GM21367 (cell line): Measurements from ENCODE around the gene CLCN3.
"Not testable (repeated sequence)": the region's sequence is repeated elsewhere in the genome, so short reads cannot be mapped to it uniquely, and the experiment has no call there.

Source experiments
- ATAC-seq: cut with Tn5 transposase; IDR thresholded peaks from one replicate; pipeline ENCODE4 v1.9.1; 2021; ENCODE audit not compliant: unreplicated experiment

CLCN3 gene

GRCh38 chr4:169617306-169617705 lies 3.1 kb upstream of the CLCN3 start:
- ATAC-seq = no peak

GRCh38 chr4:169618286-169618685 lies 2.1 kb upstream of the CLCN3 start:
- no peak for ATAC-seq

GRCh38 chr4:169618986-169619385 lies 1.4 kb upstream of the CLCN3 start:
- ATAC-seq = no peak

DNA sequence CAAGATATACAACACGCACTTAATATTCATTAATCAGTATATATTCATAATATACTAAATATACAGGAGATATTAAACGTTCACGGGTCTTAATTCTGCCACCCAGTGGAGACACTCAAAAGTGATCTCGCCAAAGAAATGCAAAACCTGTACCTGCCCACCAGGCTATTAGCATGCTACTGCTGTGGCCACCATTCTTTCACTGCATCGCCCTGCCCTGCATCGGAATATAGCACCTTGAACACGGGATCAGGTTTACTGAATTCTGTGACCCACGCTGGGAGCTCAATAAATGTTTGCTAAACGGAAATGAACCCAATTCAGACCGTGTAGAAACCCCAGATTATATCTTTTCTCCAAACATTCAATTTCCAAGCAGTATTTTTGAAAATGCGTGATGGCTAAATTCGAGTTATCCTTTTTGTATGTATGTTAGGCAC lies 840 bp upstream of the CLCN3 start:
- ATAC-seq = peak; percentile 40

DNA sequence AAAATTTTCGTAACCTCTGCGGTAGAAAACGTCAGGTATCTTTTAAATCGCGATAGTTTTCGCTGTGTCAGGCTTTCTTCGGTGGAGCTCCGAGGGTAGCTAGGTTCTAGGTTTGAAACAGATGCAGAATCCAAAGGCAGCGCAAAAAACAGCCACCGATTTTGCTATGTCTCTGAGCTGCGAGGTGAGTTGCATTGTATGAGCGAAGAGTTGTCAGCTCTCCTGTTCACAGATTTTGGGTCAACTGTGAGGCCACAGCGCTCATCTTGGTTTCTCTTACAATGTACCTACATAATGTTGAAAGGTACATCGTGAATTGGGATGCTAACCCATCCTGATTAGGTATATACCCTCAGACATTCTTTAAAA lies 486 bp downstream of the CLCN3 start:
- ATAC-seq = no peak

- ATAC-seq = peak; percentile 12
Observed at GRCh38 chr4:169621731-169622492, 1.5 kb downstream of the CLCN3 start.

DNA sequence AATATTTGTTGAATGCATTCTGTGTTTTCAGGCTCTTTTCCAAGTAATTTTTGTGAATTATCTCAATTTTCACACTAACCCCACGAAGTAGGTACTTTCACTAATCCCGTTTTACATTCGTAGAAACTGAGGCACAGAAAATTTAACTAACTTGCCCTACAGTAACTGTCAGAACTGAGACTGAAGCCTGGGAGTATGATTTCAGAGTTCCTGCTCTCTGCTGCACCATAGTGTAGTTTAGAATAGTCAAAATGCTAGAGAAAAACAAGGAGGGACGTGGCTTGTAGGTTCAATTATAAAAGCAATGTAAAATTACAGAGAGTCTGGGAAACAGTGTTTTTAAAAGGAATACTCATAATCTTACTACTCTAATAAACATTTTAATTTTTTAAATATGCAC lies 2.2 kb downstream of the CLCN3 start:
- no peak for ATAC-seq

DNA sequence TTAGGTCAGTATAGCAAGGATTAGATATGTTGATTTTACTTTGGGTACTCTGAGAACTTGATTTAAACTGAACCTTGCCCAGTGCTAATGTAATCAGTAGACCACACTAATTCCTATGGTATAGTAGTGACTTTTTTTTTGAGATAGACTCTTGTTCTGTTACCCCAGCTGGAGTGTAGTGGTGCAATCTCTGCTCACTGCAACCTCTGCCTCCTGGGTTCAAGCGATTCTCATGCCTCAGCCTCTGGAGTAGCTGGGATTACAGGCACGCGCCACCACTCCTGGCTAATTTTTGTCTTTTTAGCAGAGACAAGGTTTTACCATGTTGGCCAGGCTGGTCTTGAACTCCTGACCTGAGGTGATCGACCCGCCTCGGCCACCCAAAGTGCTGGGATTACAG lies 3.6 kb downstream of the CLCN3 start:
- not testable (repeated sequence) for ATAC-seq

GRCh38 chr4:169625886-169626285 lies 5.5 kb downstream of the CLCN3 start:
- ATAC-seq = no peak

- ATAC-seq = no peak
Observed at GRCh38 chr4:169626331-169627282, 6.2 kb downstream of the CLCN3 start.

GRCh38 chr4:169627307-169627706 lies 6.9 kb downstream of the CLCN3 start:
- no peak for ATAC-seq

GRCh38 chr4:169628579-169628978 lies 8.2 kb downstream of the CLCN3 start:
- no peak for ATAC-seq

GRCh38 chr4:169630069-169630468 lies 9.7 kb downstream of the CLCN3 start:
- ATAC-seq = no peak

GRCh38 chr4:169632896-169633295 lies 12.5 kb downstream of the CLCN3 start:
- ATAC-seq = no peak

DNA sequence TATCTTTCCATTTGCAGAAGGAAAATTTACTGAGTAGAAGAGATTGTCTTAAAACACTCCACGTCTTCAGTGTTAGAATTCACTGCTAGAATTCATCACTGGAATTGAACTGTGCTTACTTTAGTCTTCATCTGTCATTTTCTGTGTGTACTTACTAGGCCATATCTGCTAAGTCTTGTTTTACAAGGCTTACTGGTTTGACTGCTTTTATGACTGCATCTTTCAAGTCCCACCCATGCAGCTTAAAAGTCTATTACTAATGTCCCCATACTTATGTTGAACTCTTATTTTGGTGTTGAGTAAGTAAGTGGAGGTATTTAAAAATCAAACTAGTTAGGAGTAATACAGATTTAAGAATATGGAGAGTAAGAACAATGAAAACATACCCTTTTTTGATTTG lies 14.6 kb downstream of the CLCN3 start:
- ATAC-seq = no peak

GRCh38 chr4:169640261-169640870 lies 20.0 kb downstream of the CLCN3 start:
- no peak for ATAC-seq

- ATAC-seq = no peak
Observed at GRCh38 chr4:169644802-169645201, 24.4 kb downstream of the CLCN3 start.

GRCh38 chr4:169645627-169646026 lies 25.2 kb downstream of the CLCN3 start:
- no peak for ATAC-seq

GRCh38 chr4:169649545-169650226 lies 29.3 kb downstream of the CLCN3 start:
- no peak for ATAC-seq

GRCh38 chr4:169650227-169650936 lies 30.0 kb downstream of the CLCN3 start:
- ATAC-seq = no peak
